Measurements from ENCODE around the gene CLNK. TPM values are rescaled to one million over a fixed set of nuclear protein-coding genes. Genes with fewer than 3 reads are reported as not detected.

CLNK gene
- total RNA-seq, 1 experiment from 2014 or later, result not detected

DNA sequence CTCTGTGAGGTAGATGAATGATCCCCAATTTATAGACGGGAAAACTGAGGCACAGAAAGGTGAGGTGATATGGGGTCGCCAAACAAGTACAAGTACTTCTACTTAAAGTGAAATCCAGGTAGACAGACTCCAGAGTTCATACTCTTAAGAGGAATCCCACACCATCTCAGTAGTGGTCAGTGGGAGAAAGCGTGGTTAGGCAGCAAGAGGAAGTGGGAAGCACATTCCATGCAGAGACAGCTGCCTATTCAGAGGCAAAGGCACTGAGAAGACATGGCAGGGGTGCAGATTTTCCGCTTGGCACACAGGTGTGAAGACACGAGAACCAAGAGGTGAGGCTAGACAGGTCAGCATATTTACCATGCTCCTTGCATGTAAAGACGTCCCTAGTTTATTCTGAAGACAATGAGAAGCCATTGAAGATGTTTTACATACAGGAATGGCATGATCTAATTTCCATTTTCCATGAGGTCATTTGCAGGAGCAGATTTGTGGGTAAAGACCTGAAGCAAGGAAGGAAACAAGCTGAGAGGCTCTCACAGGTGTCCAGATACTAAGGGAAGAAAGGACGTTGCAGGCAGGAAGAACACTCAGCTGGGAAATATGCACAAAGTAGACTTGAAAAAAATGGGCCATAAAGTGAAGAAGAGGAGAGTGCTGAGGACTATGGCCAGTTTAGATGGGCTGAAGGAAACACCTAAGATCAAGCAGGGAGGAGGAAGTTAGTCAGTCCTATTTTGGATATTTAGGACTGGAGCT lies 17.3 kb upstream of the CLNK start (continued):
- TF ChIP-seq ELF1 (IDR thresholded peaks at IDR 0.05; ENCODE audit: borderline replicate concordance, low read depth), result no peak
- no peak for TF ChIP-seq SRF (IDR thresholded peaks at IDR 0.05; ENCODE audit: low read depth)
- no peak for TF ChIP-seq ZNF274 (IDR thresholded peaks at IDR 0.05; ENCODE audit: low read depth, low read length)
- TF ChIP-seq YY1 (IDR thresholded peaks at IDR 0.05; ENCODE audit: extremely low read depth, insufficient replicate concordance, low read depth, low read length), result no peak
- no peak for TF ChIP-seq POLR2A (IDR thresholded peaks at IDR 0.05; ENCODE audit: borderline replicate concordance, extremely low read depth, insufficient read depth, insufficient read length)
- no peak for TF ChIP-seq ATF3 (IDR thresholded peaks at IDR 0.05)
- TF ChIP-seq CTCF (IDR thresholded peaks at IDR 0.05 in 2 of 3, conservative IDR thresholded peaks at IDR 0.05 in 1 of 3; ENCODE audit: borderline replicate concordance in 1 of 3, insufficient read depth in 1 of 3, low read depth in 2 of 3, low read length in 2 of 3), result no peak

DNA sequence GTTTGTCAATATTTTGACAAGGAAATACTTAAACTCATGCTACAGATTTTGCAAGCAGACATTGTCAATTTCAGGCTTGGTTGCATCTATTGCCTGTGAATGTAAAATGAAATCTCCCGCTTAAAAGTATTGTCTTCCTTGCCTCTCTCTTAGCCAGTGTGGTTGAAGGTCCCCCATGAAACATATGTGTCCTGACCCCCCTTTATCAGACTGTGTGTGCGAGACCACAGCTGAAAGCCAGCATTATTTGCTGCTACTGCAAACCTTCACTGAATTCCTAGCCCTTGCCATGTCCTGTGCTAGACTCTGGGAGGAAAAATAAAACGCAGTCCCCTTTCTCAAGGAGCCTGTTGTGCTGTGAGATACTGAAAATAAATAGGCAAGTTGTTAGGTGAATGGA lies 16.6 kb upstream of the CLNK start:
- Histone ChIP-seq H3K79me2 (ENCODE audit: insufficient read depth, low read length) (no peaks in the 10 kb centered on the region), H3K9me2 (ENCODE audit: insufficient read depth) (no peaks in the 10 kb centered on the region), H3K9me3 (ENCODE audit: control insufficient read depth in 1 of 2, insufficient read depth in 1 of 2, low read depth in 1 of 2, low read length in 2 of 2) (no peaks in the 10 kb centered on the region), H3K4me1 (ENCODE audit: control insufficient read depth in 1 of 2, insufficient read depth in 2 of 2, low read length in 2 of 2) (peaks cover 3 to 6% of the 10 kb centered on the region in 2 experiments; a peak in 1 of 4 replicates), H3K36me3 (ENCODE audit: control insufficient read depth in 1 of 2, insufficient read depth in 2 of 2, low read length in 2 of 2) (no peaks in the 10 kb centered on the region), H3K27me3 (ENCODE audit: insufficient read depth, low read length) (no peaks in the 10 kb centered on the region), H3K4me3 (replicated peaks in 1 of 2; ENCODE audit: low read depth in 1 of 2, low read length in 2 of 2) (no peak overlapping the region), H4K20me1 (ENCODE audit: insufficient read depth) (no peaks in the 10 kb centered on the region), H2AFZ (ENCODE audit: low read depth, low read length, poor library complexity, severe bottlenecking) (no peak overlapping the region), H3K9ac (ENCODE audit: low read length) (no peak overlapping the region), H3K4me2 (ENCODE audit: low read length) (no peak overlapping the region), H3K27ac (ENCODE audit: low read depth, low read length) (no peak overlapping the region)
- intact Hi-C loops (cut with micrococcal nuclease), result no loop called here
- ChIA-PET RAD21 (ENCODE audit: low non-redundant PET in 1 of 2, low total read pairs in 2 of 2, uncharacterized antibody in 2 of 2, unreplicated experiment in 2 of 2) (no interaction called here), CTCF (no interaction called here), POLR2A (no interaction called here)
- DNase-seq (ENCODE audit: low read depth, low spot score), result no peak
- no peak for ATAC-seq
- no TSS peak for BruUV-seq (replicated peaks)
- TF ChIP-seq SRF (IDR thresholded peaks at IDR 0.05; ENCODE audit: low read depth), result no peak
- no peak for TF ChIP-seq CBX3 (IDR thresholded peaks at IDR 0.05; ENCODE audit: low read depth)
- TF ChIP-seq, protein P1, sequence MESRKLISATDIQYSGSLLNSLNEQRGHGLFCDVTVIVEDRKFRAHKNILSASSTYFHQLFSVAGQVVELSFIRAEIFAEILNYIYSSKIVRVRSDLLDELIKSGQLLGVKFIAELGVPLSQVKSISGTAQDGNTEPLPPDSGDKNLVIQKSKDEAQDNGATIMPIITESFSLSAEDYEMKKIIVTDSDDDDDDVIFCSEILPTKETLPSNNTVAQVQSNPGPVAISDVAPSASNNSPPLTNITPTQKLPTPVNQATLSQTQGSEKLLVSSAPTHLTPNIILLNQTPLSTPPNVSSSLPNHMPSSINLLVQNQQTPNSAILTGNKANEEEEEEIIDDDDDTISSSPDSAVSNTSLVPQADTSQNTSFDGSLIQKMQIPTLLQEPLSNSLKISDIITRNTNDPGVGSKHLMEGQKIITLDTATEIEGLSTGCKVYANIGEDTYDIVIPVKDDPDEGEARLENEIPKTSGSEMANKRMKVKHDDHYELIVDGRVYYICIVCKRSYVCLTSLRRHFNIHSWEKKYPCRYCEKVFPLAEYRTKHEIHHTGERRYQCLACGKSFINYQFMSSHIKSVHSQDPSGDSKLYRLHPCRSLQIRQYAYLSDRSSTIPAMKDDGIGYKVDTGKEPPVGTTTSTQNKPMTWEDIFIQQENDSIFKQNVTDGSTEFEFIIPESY (IDR thresholded peaks at IDR 0.05; ENCODE audit: extremely low read depth, insufficient replicate concordance, low read length), result no peak
- TF ChIP-seq POLR2AphosphoS5 (IDR thresholded peaks at IDR 0.05; ENCODE audit: low read depth, low read length), result no peak
- no peak for TF ChIP-seq FOSL1 (IDR thresholded peaks at IDR 0.05; ENCODE audit: low read depth)
- no peak for TF ChIP-seq ZFX (IDR thresholded peaks at IDR 0.05)
- TF ChIP-seq EGR1 (IDR thresholded peaks at IDR 0.05; ENCODE audit: low read depth), result no peak
- no peak for TF ChIP-seq EZH2 (IDR thresholded peaks at IDR 0.05)
- TF ChIP-seq CEBPB (IDR thresholded peaks at IDR 0.05; ENCODE audit: low read depth), result no peak
- TF ChIP-seq SP1 (IDR thresholded peaks at IDR 0.05; ENCODE audit: low read depth), result no peak
- no peak for TF ChIP-seq SIN3A (IDR thresholded peaks at IDR 0.05; ENCODE audit: low read depth)
- TF ChIP-seq CTCF (IDR thresholded peaks at IDR 0.05 in 2 of 3, conservative IDR thresholded peaks at IDR 0.05 in 1 of 3; ENCODE audit: borderline replicate concordance in 1 of 3, insufficient read depth in 1 of 3, low read depth in 2 of 3, low read length in 2 of 3), result no peak
- TF ChIP-seq ATF3 (IDR thresholded peaks at IDR 0.05), result no peak

All from HCT116 (cell line).